ENCODE data around the gene TCERG1.

Gene TCERG1

GRCh38 chr5:146426853-146427618 is 20.1 kb upstream of the TCERG1 start:
- H3K9ac ChIP-seq (ENCODE audit: low read length) = no peak overlapping the region

GRCh38 chr5:146427619-146427997 is 19.5 kb upstream of the TCERG1 start:
- Histone ChIP-seq H3K9ac (ENCODE audit: low read length) (no peak overlapping the region), H3K4me1 (ENCODE audit: control insufficient read depth, insufficient read depth, low read length) (no peaks in the 10 kb centered on the region), H3K9me3 (ENCODE audit: control insufficient read depth, insufficient read depth, low read depth, low read length) (no peaks in the 10 kb centered on the region), H3K4me3 (ENCODE audit: low read depth, low read length) (no peak overlapping the region), H3K36me3 (ENCODE audit: control insufficient read depth, insufficient read depth, low read length) (no peaks in the 10 kb centered on the region), H3K27me3 (ENCODE audit: control insufficient read depth, insufficient read depth, low read length) (peaks cover 3% of the 10 kb centered on the region; the same call in 1 of the 2 replicates), H3K27ac (ENCODE audit: low read depth, low read length) (no peak overlapping the region)

More at GRCh38 chr5:146426853-146427618, 20.1 kb upstream of the TCERG1 start:
- H3K27ac ChIP-seq (ENCODE audit: low read depth, low read length) = no peak overlapping the region
- peaks cover 3% of the 10 kb centered on the region; the same call in 1 of the 2 replicates for H3K27me3 ChIP-seq (ENCODE audit: control insufficient read depth, insufficient read depth, low read length)
- no peaks in the 10 kb centered on the region for H3K36me3 ChIP-seq (ENCODE audit: control insufficient read depth, insufficient read depth, low read length)
- H3K4me1 ChIP-seq (ENCODE audit: control insufficient read depth, insufficient read depth, low read length) = no peaks in the 10 kb centered on the region
- H3K4me3 ChIP-seq (ENCODE audit: low read depth, low read length) = no peak overlapping the region
- H3K9me3 ChIP-seq (ENCODE audit: control insufficient read depth, insufficient read depth, low read depth, low read length) = no peaks in the 10 kb centered on the region

DNA sequence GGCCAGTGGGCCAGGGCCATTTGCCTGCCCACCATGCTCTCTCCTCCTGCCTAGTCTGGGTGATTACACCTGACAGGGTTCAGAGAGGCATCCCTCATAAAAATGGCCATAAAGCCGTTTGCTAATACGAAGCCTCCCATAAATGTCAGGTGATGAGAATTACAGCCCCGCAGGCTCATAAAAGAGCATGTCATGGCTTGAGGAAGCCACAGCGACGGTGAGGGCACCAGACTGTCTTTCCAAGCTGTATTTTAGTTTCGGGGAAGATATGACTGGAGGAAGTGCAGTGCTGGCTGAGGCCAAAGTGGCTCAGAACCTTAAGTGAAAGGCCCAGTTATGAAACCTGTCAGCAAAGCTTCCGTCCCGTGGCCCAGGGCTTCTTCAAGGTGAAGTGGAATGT is 18.5 kb upstream of the TCERG1 start:
- Histone ChIP-seq H3K36me3 (ENCODE audit: control insufficient read depth, insufficient read depth, low read length) (no peaks in the 10 kb centered on the region), H3K9me3 (ENCODE audit: control insufficient read depth, insufficient read depth, low read depth, low read length) (no peaks in the 10 kb centered on the region), H3K4me3 (ENCODE audit: low read depth, low read length) (no peak overlapping the region), H3K27me3 (ENCODE audit: control insufficient read depth, insufficient read depth, low read length) (peaks cover 3% of the 10 kb centered on the region; the same call in 1 of the 2 replicates), H3K4me1 (ENCODE audit: control insufficient read depth, insufficient read depth, low read length) (no peaks in the 10 kb centered on the region), H3K27ac (ENCODE audit: low read depth, low read length) (no peak overlapping the region), H3K9ac (ENCODE audit: low read length) (no peak overlapping the region)

GRCh38 chr5:146440353-146440752 is 6.8 kb upstream of the TCERG1 start:
- no peaks in the 10 kb centered on the region for H3K36me3 ChIP-seq (ENCODE audit: control insufficient read depth, insufficient read depth, low read length)
- H3K27ac ChIP-seq (ENCODE audit: low read depth, low read length) = no peak overlapping the region
- no peaks in the 10 kb centered on the region for H3K9me3 ChIP-seq (ENCODE audit: control insufficient read depth, insufficient read depth, low read depth, low read length)
- H3K4me3 ChIP-seq (ENCODE audit: low read depth, low read length) = no peak overlapping the region
- H3K4me1 ChIP-seq (ENCODE audit: control insufficient read depth, insufficient read depth, low read length) = no peaks in the 10 kb centered on the region
- H3K27me3 ChIP-seq (ENCODE audit: control insufficient read depth, insufficient read depth, low read length) = no peaks in the 10 kb centered on the region
- H3K9ac ChIP-seq (ENCODE audit: low read length) = no peak overlapping the region

- H3K4me1 ChIP-seq (ENCODE audit: control insufficient read depth, insufficient read depth, low read length) = no peaks in the 10 kb centered on the region
Observed at GRCh38 chr5:146440870-146441495, 6.2 kb upstream of the TCERG1 start.

DNA sequence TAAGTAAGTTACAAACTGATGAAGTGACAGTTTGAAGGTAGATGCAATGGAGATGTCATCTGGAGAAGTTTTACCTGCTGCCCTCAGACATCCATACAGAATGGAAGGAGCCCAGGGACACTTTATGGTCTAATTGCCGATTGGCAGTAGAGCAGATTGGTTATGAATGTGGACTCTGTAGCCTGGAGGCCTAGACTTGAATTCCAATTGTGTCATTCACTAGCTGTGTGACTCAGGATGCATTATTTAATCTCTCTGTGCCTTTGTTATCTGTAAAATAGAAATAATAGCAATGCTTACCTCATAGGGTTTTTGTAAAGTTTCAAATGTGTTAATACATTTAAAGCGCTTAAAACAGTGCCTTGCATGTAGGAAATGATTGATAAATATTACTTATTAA is 5.2 kb upstream of the TCERG1 start:
- Histone ChIP-seq H3K27me3 (ENCODE audit: control insufficient read depth, insufficient read depth, low read length) (no peaks in the 10 kb centered on the region), H3K4me1 (ENCODE audit: control insufficient read depth, insufficient read depth, low read length) (no peaks in the 10 kb centered on the region), H3K4me3 (ENCODE audit: low read depth, low read length) (no peak overlapping the region), H3K9ac (ENCODE audit: low read length) (no peak overlapping the region), H3K27ac (ENCODE audit: low read depth, low read length) (no peak overlapping the region), H3K36me3 (ENCODE audit: control insufficient read depth, insufficient read depth, low read length) (no peaks in the 10 kb centered on the region), H3K9me3 (ENCODE audit: control insufficient read depth, insufficient read depth, low read depth, low read length) (no peaks in the 10 kb centered on the region)

More at GRCh38 chr5:146440870-146441495, 6.2 kb upstream of the TCERG1 start:
- Histone ChIP-seq H3K9ac (ENCODE audit: low read length) (no peak overlapping the region), H3K9me3 (ENCODE audit: control insufficient read depth, insufficient read depth, low read depth, low read length) (no peaks in the 10 kb centered on the region), H3K27me3 (ENCODE audit: control insufficient read depth, insufficient read depth, low read length) (no peaks in the 10 kb centered on the region), H3K4me3 (ENCODE audit: low read depth, low read length) (no peak overlapping the region), H3K36me3 (ENCODE audit: control insufficient read depth, insufficient read depth, low read length) (no peaks in the 10 kb centered on the region), H3K27ac (ENCODE audit: low read depth, low read length) (no peak overlapping the region)

GRCh38 chr5:146447734-146448380 is 724 bp downstream of the TCERG1 start:
- peak overlapping the region; percentile 98 for H3K27ac ChIP-seq (ENCODE audit: low read depth, low read length)
- peak overlapping the region; percentile 93 for H3K4me3 ChIP-seq (ENCODE audit: low read depth, low read length)
- peaks cover 16% of the 10 kb centered on the region for H3K4me1 ChIP-seq (ENCODE audit: control insufficient read depth, insufficient read depth, low read length)
- no peaks in the 10 kb centered on the region for H3K9me3 ChIP-seq (ENCODE audit: control insufficient read depth, insufficient read depth, low read depth, low read length)
- H3K27me3 ChIP-seq (ENCODE audit: control insufficient read depth, insufficient read depth, low read length) = no peaks in the 10 kb centered on the region
- no peaks in the 10 kb centered on the region for H3K36me3 ChIP-seq (ENCODE audit: control insufficient read depth, insufficient read depth, low read length)
- peak overlapping the region; percentile 100 for H3K9ac ChIP-seq (ENCODE audit: low read length)

DNA sequence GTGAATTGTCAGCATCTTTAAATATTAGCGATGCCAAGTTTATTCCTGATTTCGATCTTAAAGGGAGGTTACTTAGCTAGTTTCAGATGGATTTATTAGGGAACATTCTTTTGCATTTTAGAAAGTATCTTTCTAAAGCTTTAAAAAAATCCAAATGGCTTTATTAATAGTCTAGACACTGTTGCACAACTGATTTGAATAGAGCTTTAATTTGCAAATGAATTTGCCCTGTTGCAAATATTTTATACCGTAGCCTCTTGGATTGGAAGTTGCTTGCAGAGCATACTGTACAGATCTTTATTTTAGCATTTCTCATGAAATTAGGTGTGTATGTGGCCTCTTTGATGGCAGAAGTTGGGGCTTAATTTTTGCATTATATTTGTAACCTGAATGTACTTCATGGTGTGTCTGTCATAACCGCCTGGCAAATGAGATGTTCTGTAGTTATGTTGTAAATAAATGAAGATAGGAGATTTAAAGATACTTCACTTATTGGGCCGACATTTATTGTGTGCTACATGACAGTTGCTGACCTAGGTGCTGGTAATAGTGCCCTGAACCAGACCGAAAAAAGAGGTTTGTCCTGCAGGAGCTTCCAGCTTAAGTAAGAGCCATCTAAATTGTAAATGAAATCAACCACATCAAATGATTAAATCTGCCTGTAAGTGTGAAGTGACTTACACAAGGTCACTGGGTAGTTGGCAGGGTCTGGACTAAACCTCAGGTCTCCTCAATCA is 1.8 kb downstream of the TCERG1 start:
- peaks cover 16% of the 10 kb centered on the region for H3K4me1 ChIP-seq (ENCODE audit: control insufficient read depth, insufficient read depth, low read length)
- H3K4me3 ChIP-seq (ENCODE audit: low read depth, low read length) = peak overlapping the region; percentile 93
- H3K27ac ChIP-seq (ENCODE audit: low read depth, low read length) = no peak overlapping the region
- no peak overlapping the region for H3K9ac ChIP-seq (ENCODE audit: low read length)
- no peaks in the 10 kb centered on the region for H3K27me3 ChIP-seq (ENCODE audit: control insufficient read depth, insufficient read depth, low read length)
- H3K36me3 ChIP-seq (ENCODE audit: control insufficient read depth, insufficient read depth, low read length) = no peaks in the 10 kb centered on the region
- no peaks in the 10 kb centered on the region for H3K9me3 ChIP-seq (ENCODE audit: control insufficient read depth, insufficient read depth, low read depth, low read length)

DNA sequence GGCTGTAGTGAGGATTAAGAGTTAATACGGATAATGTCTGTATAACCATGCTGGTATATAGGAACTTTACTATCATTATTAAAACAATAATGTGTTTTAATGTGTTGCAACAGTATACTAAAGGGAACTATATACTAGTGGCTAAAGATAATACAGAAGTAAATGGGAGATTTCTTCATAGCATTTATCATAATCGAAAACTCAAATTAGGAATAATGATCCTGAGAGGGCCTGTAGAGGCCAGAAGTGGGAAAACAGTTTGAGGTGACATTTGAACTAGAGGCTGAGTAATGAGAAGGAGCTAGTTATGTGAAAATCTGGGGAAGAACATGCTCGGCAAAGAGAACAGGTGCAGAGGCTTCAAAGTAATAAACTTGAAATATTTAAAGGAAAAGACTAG is 2.9 kb downstream of the TCERG1 start:
- no peak overlapping the region for H3K9ac ChIP-seq (ENCODE audit: low read length)
- H3K27ac ChIP-seq (ENCODE audit: low read depth, low read length) = no peak overlapping the region
- peaks cover 16% of the 10 kb centered on the region for H3K4me1 ChIP-seq (ENCODE audit: control insufficient read depth, insufficient read depth, low read length)
- no peaks in the 10 kb centered on the region for H3K27me3 ChIP-seq (ENCODE audit: control insufficient read depth, insufficient read depth, low read length)
- peaks cover 6% of the 10 kb centered on the region for H3K36me3 ChIP-seq (ENCODE audit: control insufficient read depth, insufficient read depth, low read length)
- no peak overlapping the region for H3K4me3 ChIP-seq (ENCODE audit: low read depth, low read length)
- H3K9me3 ChIP-seq (ENCODE audit: control insufficient read depth, insufficient read depth, low read depth, low read length) = no peaks in the 10 kb centered on the region

DNA sequence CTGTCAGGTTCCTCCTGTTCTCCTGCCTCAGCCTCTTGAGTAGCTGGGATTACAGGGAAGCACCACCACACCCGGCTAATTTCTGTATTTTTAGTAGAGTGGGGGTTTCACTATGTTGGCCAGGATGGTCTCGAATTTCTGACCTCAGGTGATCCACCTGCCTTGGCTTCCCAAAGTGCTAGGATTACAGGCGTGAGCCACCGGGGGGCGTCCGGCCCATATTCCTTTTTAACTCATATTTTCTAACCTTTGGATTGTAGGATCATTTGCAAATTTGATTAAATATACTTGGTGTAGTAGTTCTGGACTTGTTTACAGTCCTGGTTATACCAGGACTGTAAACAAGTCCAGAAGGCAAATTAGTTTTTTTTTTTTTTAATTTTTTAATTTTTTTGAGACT is 4.3 kb downstream of the TCERG1 start:
- Histone ChIP-seq H3K4me1 (ENCODE audit: control insufficient read depth, insufficient read depth, low read length) (peaks cover 16% of the 10 kb centered on the region), H3K36me3 (ENCODE audit: control insufficient read depth, insufficient read depth, low read length) (peaks cover 20% of the 10 kb centered on the region), H3K9ac (ENCODE audit: low read length) (no peak overlapping the region), H3K27me3 (ENCODE audit: control insufficient read depth, insufficient read depth, low read length) (no peaks in the 10 kb centered on the region), H3K27ac (ENCODE audit: low read depth, low read length) (no peak overlapping the region), H3K9me3 (ENCODE audit: control insufficient read depth, insufficient read depth, low read depth, low read length) (no peaks in the 10 kb centered on the region), H3K4me3 (ENCODE audit: low read depth, low read length) (no peak overlapping the region)

All from HUES6 (cell line).